Right lobe of liver (tissue), 4 donors: ENCODE measurements around the gene SLC25A23.

Experiments
- POLR2A ChIP-seq: fragments of 450-650 bp; IDR thresholded peaks from one replicate; pipeline ENCODE4 v1.6.1; 2017; ENCODE audit warnings: antibody characterized with exemption, mild to moderate bottlenecking
- TF ChIP-seq, protein P1 (sequence below), 4 donors: fragments of 200-600 bp in 3 of 4; fragments of 450-650 bp in 1 of 4; IDR thresholded peaks; one replicate each; pipeline versions ENCODE4 v1.5.1 to v1.8.0; 2016 to 2022; ENCODE audit warnings: antibody characterized with exemption in 4 of 4, mild to moderate bottlenecking in 2 of 4
- donor health status: DM: no; HTN: no; CAD: no.
- donor health status: DM: no; HTN: no; CAD: no.
- donor health status: DM: no; HTN: yes; CAD: no.

DNA sequence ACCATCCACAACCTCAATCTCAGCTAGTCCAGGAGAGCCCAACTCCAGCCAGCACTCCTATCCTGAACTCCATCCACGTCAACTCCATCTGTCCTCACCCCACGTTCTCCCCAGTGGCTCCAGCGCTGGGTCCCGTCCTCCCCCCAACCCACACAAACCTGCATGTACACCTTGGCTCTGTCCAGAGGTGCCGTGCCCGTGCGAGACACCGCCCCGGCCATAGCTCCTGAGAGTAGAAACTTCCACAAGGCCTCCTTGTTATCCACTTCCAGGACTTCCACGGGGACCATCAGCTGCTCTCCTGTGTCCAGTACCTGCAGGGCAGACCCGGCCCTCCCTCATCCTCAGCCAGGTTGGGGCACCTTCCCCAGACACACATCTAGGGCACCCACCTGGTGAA lies 27.7 kb downstream of the SLC25A23 start:
- TF ChIP-seq POLR2A, result no peak
- TF ChIP-seq, protein P1, sequence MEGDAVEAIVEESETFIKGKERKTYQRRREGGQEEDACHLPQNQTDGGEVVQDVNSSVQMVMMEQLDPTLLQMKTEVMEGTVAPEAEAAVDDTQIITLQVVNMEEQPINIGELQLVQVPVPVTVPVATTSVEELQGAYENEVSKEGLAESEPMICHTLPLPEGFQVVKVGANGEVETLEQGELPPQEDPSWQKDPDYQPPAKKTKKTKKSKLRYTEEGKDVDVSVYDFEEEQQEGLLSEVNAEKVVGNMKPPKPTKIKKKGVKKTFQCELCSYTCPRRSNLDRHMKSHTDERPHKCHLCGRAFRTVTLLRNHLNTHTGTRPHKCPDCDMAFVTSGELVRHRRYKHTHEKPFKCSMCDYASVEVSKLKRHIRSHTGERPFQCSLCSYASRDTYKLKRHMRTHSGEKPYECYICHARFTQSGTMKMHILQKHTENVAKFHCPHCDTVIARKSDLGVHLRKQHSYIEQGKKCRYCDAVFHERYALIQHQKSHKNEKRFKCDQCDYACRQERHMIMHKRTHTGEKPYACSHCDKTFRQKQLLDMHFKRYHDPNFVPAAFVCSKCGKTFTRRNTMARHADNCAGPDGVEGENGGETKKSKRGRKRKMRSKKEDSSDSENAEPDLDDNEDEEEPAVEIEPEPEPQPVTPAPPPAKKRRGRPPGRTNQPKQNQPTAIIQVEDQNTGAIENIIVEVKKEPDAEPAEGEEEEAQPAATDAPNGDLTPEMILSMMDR (IDR thresholded peaks at IDR 0.05), result no peak
